ENCODE measurements around the gene BPIFB4.

BPIFB4 gene

GRCh38 chr20:33160681-33161080, 81.2 kb downstream of the BPIFB4 start:
- DNase-seq (ENCODE audit: low read depth in 1 of 2, low spot score in 1 of 2) = no peak

Data from activated T-helper 1 cell treated with anti-CD3 and anti-CD28 coated beads, Interleukin-2, amount 50 U/mL, for 16 hours (primary cell).